Thyroid gland (tissue), 4 donors: ENCODE measurements around the gene ING3.

Source experiments
- CTCF ChIP-seq, 6 experiments: fragments of 200-600 bp in 3 of 6; fragments of 450-650 bp in 3 of 6; sonication (generic) in 3 of 6; IDR thresholded peaks; one replicate each; pipeline ENCODE4 v1.5.1; 2016 to 2019; ENCODE audit warnings: antibody characterized with exemption in 6 of 6, mild to moderate bottlenecking in 2 of 6, inconsistent platforms in 1 of 6, moderate library complexity in 1 of 6
- POLR2A ChIP-seq, 2 donors: fragments of 450-650 bp; IDR thresholded peaks; one replicate each; pipeline ENCODE4 v1.6.1; 2017; ENCODE audit warnings: antibody characterized with exemption in 2 of 2, mild to moderate bottlenecking in 2 of 2, moderate library complexity in 1 of 2

- no peak for TF ChIP-seq CTCF (IDR thresholded peaks at IDR 0.05)
- TF ChIP-seq POLR2A (IDR thresholded peaks at IDR 0.05) = no peak
Observed at GRCh38 chr7:121005996-121006584, 55.5 kb downstream of the ING3 start.
